Parathyroid adenoma (tissue), 2 donors: ENCODE data around the gene ATN1.

Experiments
- H2AFZ ChIP-seq: fragments of 300-600 bp; sonication (generic); one replicate; pipeline ENCODE4 v1.7.0; 2017; ENCODE audit warnings: antibody characterized with exemption, mild to moderate bottlenecking
- H3K27ac ChIP-seq: fragments of 300-600 bp; sonication (generic); one replicate; pipeline ENCODE4 v1.7.0; 2017
- H3K27me3 ChIP-seq: fragments of 300-600 bp; sonication (generic); one replicate; pipeline ENCODE4 v1.7.0; 2017; ENCODE audit warnings: low read length; ENCODE audit not compliant: control insufficient read depth, insufficient read depth
- H3K36me3 ChIP-seq: fragments of 300-600 bp; sonication (generic); one replicate; pipeline ENCODE4 v1.7.0; 2017; ENCODE audit warnings: low read length; ENCODE audit not compliant: control insufficient read depth, insufficient read depth
- H3K4me1 ChIP-seq: fragments of 300-600 bp; sonication (generic); one replicate; pipeline ENCODE4 v1.7.0; 2017; ENCODE audit warnings: control low read depth
- H3K4me2 ChIP-seq: fragments of 300-600 bp; sonication (generic); one replicate; pipeline ENCODE4 v1.7.0; 2017; ENCODE audit warnings: low read length
- H3K4me3 ChIP-seq: fragments of 300-600 bp; sonication (generic); one replicate; pipeline ENCODE4 v1.7.0; 2017; ENCODE audit warnings: low read depth, low read length
- H3K79me2 ChIP-seq: fragments of 300-600 bp; sonication (generic); one replicate; pipeline ENCODE4 v1.7.0; 2017; ENCODE audit warnings: control low read depth
- H3K9ac ChIP-seq: fragments of 300-600 bp; sonication (generic); one replicate; pipeline ENCODE4 v1.7.0; 2017; ENCODE audit warnings: mild to moderate bottlenecking
- H3K9me3 ChIP-seq: fragments of 300-600 bp; sonication (generic); one replicate; pipeline ENCODE4 v1.7.0; 2017; ENCODE audit warnings: low read length; ENCODE audit not compliant: control insufficient read depth
- CTCF ChIP-seq: fragments of 300-600 bp; sonication (generic); IDR thresholded peaks from one replicate; pipeline ENCODE4 v1.7.0; 2017; ENCODE audit warnings: antibody characterized with exemption, mild to moderate bottlenecking
- donor health status: primary hyperparathyroidism.

Gene ATN1

GRCh38 chr12:6919588-6919987 lies 8.2 kb upstream of the ATN1 start:
- Histone ChIP-seq H3K27me3 (no peaks in the 10 kb centered on the region), H3K79me2 (no peaks in the 10 kb centered on the region), H3K27ac (no peak overlapping the region), H3K9ac (no peak overlapping the region), H2AFZ (no peak overlapping the region), H3K4me3 (no peak overlapping the region), H3K36me3 (no peaks in the 10 kb centered on the region), H3K4me1 (peaks cover 3% of the 10 kb centered on the region), H3K4me2 (no peak overlapping the region), H3K9me3 (no peaks in the 10 kb centered on the region)
- TF ChIP-seq CTCF, result no peak

- H3K27me3 ChIP-seq, result no peaks in the 10 kb centered on the region
- no peaks in the 10 kb centered on the region for H3K79me2 ChIP-seq
- H3K4me3 ChIP-seq, result no peak overlapping the region
- H3K27ac ChIP-seq, result no peak overlapping the region
- no peak overlapping the region for H2AFZ ChIP-seq
- no peaks in the 10 kb centered on the region for H3K9me3 ChIP-seq
- no peak overlapping the region for H3K9ac ChIP-seq
- TF ChIP-seq CTCF, result no peak
- H3K4me1 ChIP-seq, result peaks cover 20% of the 10 kb centered on the region
- no peaks in the 10 kb centered on the region for H3K36me3 ChIP-seq
- H3K4me2 ChIP-seq, result no peak overlapping the region
Measured at GRCh38 chr12:6921539-6921938, 6.2 kb upstream of the ATN1 start.

- no peaks in the 10 kb centered on the region for H3K36me3 ChIP-seq
- H3K9ac ChIP-seq, result no peak overlapping the region
Measured at GRCh38 chr12:6921996-6922946, 5.5 kb upstream of the ATN1 start.

GRCh38 chr12:6923003-6923732 lies 4.6 kb upstream of the ATN1 start:
- H3K27me3 ChIP-seq, result no peaks in the 10 kb centered on the region
- peaks cover 27% of the 10 kb centered on the region for H3K4me1 ChIP-seq
- no peak overlapping the region for H3K27ac ChIP-seq
- no peak overlapping the region for H2AFZ ChIP-seq
- no peaks in the 10 kb centered on the region for H3K9me3 ChIP-seq
- no peak for TF ChIP-seq CTCF
- H3K36me3 ChIP-seq, result no peaks in the 10 kb centered on the region
- no peak overlapping the region for H3K4me2 ChIP-seq
- no peak overlapping the region for H3K4me3 ChIP-seq
- no peak overlapping the region for H3K9ac ChIP-seq
- H3K79me2 ChIP-seq, result peaks cover 5% of the 10 kb centered on the region

More at GRCh38 chr12:6921996-6922946, 5.5 kb upstream of the ATN1 start:
- Histone ChIP-seq H3K4me1 (peaks cover 27% of the 10 kb centered on the region), H2AFZ (no peak overlapping the region), H3K27ac (no peak overlapping the region), H3K9me3 (no peaks in the 10 kb centered on the region), H3K79me2 (peaks cover 1% of the 10 kb centered on the region), H3K4me3 (no peak overlapping the region), H3K4me2 (no peak overlapping the region), H3K27me3 (no peaks in the 10 kb centered on the region)
- no peak for TF ChIP-seq CTCF
